ENCODE data around the gene DDHD1. TPM values are rescaled to one million over a fixed set of nuclear protein-coding genes. Genes with fewer than 3 reads are reported as not detected.

Gene DDHD1
- polyA plus RNA-seq, 4 donors: 10.5 to 13.0 (median 11.7) TPM

GRCh38 chr14:53035336-53036210, 117.5 kb downstream of the DDHD1 start:
- no peak for DNase-seq (ENCODE audit: low read depth in 4 of 4, low spot score in 3 of 4)

- DNase-seq (ENCODE audit: low read depth in 4 of 4, low spot score in 3 of 4): no peak
These were observed 118.4 kb downstream of the DDHD1 start for GRCh38 chr14:53034688-53035230.

- no peak for DNase-seq (ENCODE audit: low read depth in 4 of 4, low spot score in 3 of 4)
These were observed 119.1 kb downstream of the DDHD1 start for GRCh38 chr14:53034036-53034435.

GRCh38 chr14:53032838-53033390, 120.2 kb downstream of the DDHD1 start:
- no peak for DNase-seq (ENCODE audit: low read depth in 4 of 4, low spot score in 3 of 4)

GRCh38 chr14:53032161-53032803, 120.8 kb downstream of the DDHD1 start:
- no peak for DNase-seq (ENCODE audit: low read depth in 4 of 4, low spot score in 3 of 4)

- no peak for DNase-seq (ENCODE audit: low read depth in 4 of 4, low spot score in 3 of 4)
These were observed 125.6 kb downstream of the DDHD1 start for GRCh38 chr14:53027562-53027961.

GRCh38 chr14:53027041-53027440, 126.1 kb downstream of the DDHD1 start:
- no peak for DNase-seq (ENCODE audit: low read depth in 4 of 4, low spot score in 3 of 4)

GRCh38 chr14:53023325-53023724, 129.8 kb downstream of the DDHD1 start:
- DNase-seq (ENCODE audit: low read depth in 4 of 4, low spot score in 3 of 4): no peak

- no peak for DNase-seq (ENCODE audit: low read depth in 4 of 4, low spot score in 3 of 4)
These were observed 130.5 kb downstream of the DDHD1 start for GRCh38 chr14:53022593-53022992.

- no peak for DNase-seq (ENCODE audit: low read depth in 4 of 4, low spot score in 3 of 4)
These were observed 132.8 kb downstream of the DDHD1 start for GRCh38 chr14:53020193-53020932.

GRCh38 chr14:53019406-53019805, 133.7 kb downstream of the DDHD1 start:
- no peak for DNase-seq (ENCODE audit: low read depth in 4 of 4, low spot score in 3 of 4)

GRCh38 chr14:53017837-53018236, 135.3 kb downstream of the DDHD1 start:
- no peak for DNase-seq (ENCODE audit: low read depth in 4 of 4, low spot score in 3 of 4)

- no peak for DNase-seq (ENCODE audit: low read depth in 4 of 4, low spot score in 3 of 4)
These were observed 136.2 kb downstream of the DDHD1 start for GRCh38 chr14:53016919-53017318.

- DNase-seq (ENCODE audit: low read depth in 4 of 4, low spot score in 3 of 4): no peak
These were observed 136.6 kb downstream of the DDHD1 start for GRCh38 chr14:53016491-53016890.

- no peak for DNase-seq (ENCODE audit: low read depth in 4 of 4, low spot score in 3 of 4)
These were observed 142.1 kb downstream of the DDHD1 start for GRCh38 chr14:53011053-53011462.

GRCh38 chr14:53010193-53011040, 142.7 kb downstream of the DDHD1 start:
- no peak for DNase-seq (ENCODE audit: low read depth in 4 of 4, low spot score in 3 of 4)

- no peak for DNase-seq (ENCODE audit: low read depth in 4 of 4, low spot score in 3 of 4)
These were observed 146.1 kb downstream of the DDHD1 start for GRCh38 chr14:53006931-53007562.

GRCh38 chr14:53004976-53005375, 148.1 kb downstream of the DDHD1 start:
- no peak for DNase-seq (ENCODE audit: low read depth in 4 of 4, low spot score in 3 of 4)

- no peak for DNase-seq (ENCODE audit: low read depth in 4 of 4, low spot score in 3 of 4)
These were observed 149.3 kb downstream of the DDHD1 start for GRCh38 chr14:53003776-53004175.

Measured in left renal pelvis (tissue), 4 donors.